Measurements from ENCODE around the gene DOK6.
"Not testable (repeated sequence)": the region's sequence is repeated elsewhere in the genome, so short reads cannot be mapped to it uniquely, and the experiment has no call there.

Gene DOK6

GRCh38 chr18:69631281-69631680 lies 230.6 kb downstream of the DOK6 start:
- no peak for DNase-seq

- DNase-seq = no peak
These were observed 234.8 kb downstream of the DOK6 start for GRCh38 chr18:69635482-69635881.

GRCh38 chr18:69636529-69637301 lies 236.0 kb downstream of the DOK6 start:
- DNase-seq = no peak

GRCh38 chr18:69638056-69638455 lies 237.4 kb downstream of the DOK6 start:
- no peak for DNase-seq

- DNase-seq = no peak
These were observed 247.0 kb downstream of the DOK6 start for GRCh38 chr18:69647702-69648101.

- no peak for DNase-seq
These were observed 247.8 kb downstream of the DOK6 start for GRCh38 chr18:69648486-69648885.

- DNase-seq = no peak
These were observed 249.0 kb downstream of the DOK6 start for GRCh38 chr18:69649684-69650083.

- no peak for DNase-seq
These were observed 250.6 kb downstream of the DOK6 start for GRCh38 chr18:69651243-69651642.

GRCh38 chr18:69655816-69656215 lies 255.1 kb downstream of the DOK6 start:
- no peak for DNase-seq

GRCh38 chr18:69658103-69658502 lies 257.4 kb downstream of the DOK6 start:
- no peak for DNase-seq

GRCh38 chr18:69658685-69659084 lies 258.0 kb downstream of the DOK6 start:
- no peak for DNase-seq

GRCh38 chr18:69659142-69659651 lies 258.5 kb downstream of the DOK6 start:
- DNase-seq = no peak

GRCh38 chr18:69662090-69662489 lies 261.4 kb downstream of the DOK6 start:
- DNase-seq = not testable (repeated sequence)

- no peak for DNase-seq
These were observed 263.7 kb downstream of the DOK6 start for GRCh38 chr18:69664399-69664798.

- no peak for DNase-seq
These were observed 273.7 kb downstream of the DOK6 start for GRCh38 chr18:69674292-69674877.

GRCh38 chr18:69674966-69675365 lies 274.3 kb downstream of the DOK6 start:
- no peak for DNase-seq

GRCh38 chr18:69677595-69677994 lies 276.9 kb downstream of the DOK6 start:
- DNase-seq = no peak

GRCh38 chr18:69680123-69680522 lies 279.4 kb downstream of the DOK6 start:
- no peak for DNase-seq

GRCh38 chr18:69683176-69683575 lies 282.5 kb downstream of the DOK6 start:
- no peak for DNase-seq

GRCh38 chr18:69684789-69685188 lies 284.1 kb downstream of the DOK6 start:
- DNase-seq = no peak

GRCh38 chr18:69686861-69687260 lies 286.2 kb downstream of the DOK6 start:
- no peak for DNase-seq

GRCh38 chr18:69689121-69689759 lies 288.6 kb downstream of the DOK6 start:
- DNase-seq = no peak

GRCh38 chr18:69691008-69691760 lies 290.5 kb downstream of the DOK6 start:
- no peak for DNase-seq
